ENCODE measurements around the gene CDC42EP1. TPM values are rescaled to one million over a fixed set of nuclear protein-coding genes. Genes with fewer than 3 reads are reported as not detected.
"Not testable (repeated sequence)": the region's sequence is repeated elsewhere in the genome, so short reads cannot be mapped to it uniquely, and the experiment has no call there.

The CDC42EP1 gene
- total RNA-seq, 1 experiment from 2014 or later = 62.5 TPM

GRCh38 chr22:37527952-37528351 is 32.3 kb upstream of the CDC42EP1 start:
- intact Hi-C loops (cut with micrococcal nuclease; ENCODE audit: unreplicated experiment); H3K27me3 ChIP-seq (ENCODE audit: control insufficient read depth, insufficient read depth, low read length); H3K4me3 ChIP-seq (ENCODE audit: low read depth in 2 of 2, low read length in 2 of 2); BruUV-seq (replicated peaks); H3K27ac ChIP-seq (ENCODE audit: low read length); DNase-seq (ENCODE audit: low read depth, low spot score); CTCF ChIA-PET; ATAC-seq; H3K36me3 ChIP-seq (ENCODE audit: control insufficient read depth, insufficient read depth, low read length); H3K9me3 ChIP-seq (ENCODE audit: control insufficient read depth, insufficient read depth, low read depth, low read length); H3K4me1 ChIP-seq (ENCODE audit: control insufficient read depth, insufficient read depth, low read length); in situ Hi-C loops (cut with HindIII; ENCODE audit: low pct_unique_long_range_greater_than_20kb, low sequenced_read_pairs): not testable (repeated sequence)
- POLR2A ChIA-PET = interaction anchor here (0.8 kb wide), 1 partner anchor 1738 kb away, joined by 3 read pairs; no protein-coding TSS in a partner anchor

- Histone ChIP-seq H3K4me1 (ENCODE audit: control insufficient read depth, insufficient read depth, low read length) (peaks cover 13% of the 10 kb centered on the region), H3K9me3 (ENCODE audit: control insufficient read depth, insufficient read depth, low read depth, low read length) (no peaks in the 10 kb centered on the region), H3K4me3 (ENCODE audit: low read depth in 2 of 2, low read length in 2 of 2) (no peak overlapping the region), H3K36me3 (ENCODE audit: control insufficient read depth, insufficient read depth, low read length) (no peaks in the 10 kb centered on the region), H3K27me3 (ENCODE audit: control insufficient read depth, insufficient read depth, low read length) (no peaks in the 10 kb centered on the region), H3K27ac (ENCODE audit: low read length) (no peak overlapping the region)
- TF ChIP-seq, protein P1, sequence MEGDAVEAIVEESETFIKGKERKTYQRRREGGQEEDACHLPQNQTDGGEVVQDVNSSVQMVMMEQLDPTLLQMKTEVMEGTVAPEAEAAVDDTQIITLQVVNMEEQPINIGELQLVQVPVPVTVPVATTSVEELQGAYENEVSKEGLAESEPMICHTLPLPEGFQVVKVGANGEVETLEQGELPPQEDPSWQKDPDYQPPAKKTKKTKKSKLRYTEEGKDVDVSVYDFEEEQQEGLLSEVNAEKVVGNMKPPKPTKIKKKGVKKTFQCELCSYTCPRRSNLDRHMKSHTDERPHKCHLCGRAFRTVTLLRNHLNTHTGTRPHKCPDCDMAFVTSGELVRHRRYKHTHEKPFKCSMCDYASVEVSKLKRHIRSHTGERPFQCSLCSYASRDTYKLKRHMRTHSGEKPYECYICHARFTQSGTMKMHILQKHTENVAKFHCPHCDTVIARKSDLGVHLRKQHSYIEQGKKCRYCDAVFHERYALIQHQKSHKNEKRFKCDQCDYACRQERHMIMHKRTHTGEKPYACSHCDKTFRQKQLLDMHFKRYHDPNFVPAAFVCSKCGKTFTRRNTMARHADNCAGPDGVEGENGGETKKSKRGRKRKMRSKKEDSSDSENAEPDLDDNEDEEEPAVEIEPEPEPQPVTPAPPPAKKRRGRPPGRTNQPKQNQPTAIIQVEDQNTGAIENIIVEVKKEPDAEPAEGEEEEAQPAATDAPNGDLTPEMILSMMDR (IDR thresholded peaks at IDR 0.05) = no peak
- TF ChIP-seq TCF7L2 (IDR thresholded peaks at IDR 0.05; ENCODE audit: low read depth, low read length) = no peak
- DNase-seq (ENCODE audit: low read depth, low spot score) (no peak), ATAC-seq (no peak)
- in situ Hi-C loops (cut with HindIII; ENCODE audit: low pct_unique_long_range_greater_than_20kb, low sequenced_read_pairs) = no loop called here
- intact Hi-C loops (cut with micrococcal nuclease; ENCODE audit: unreplicated experiment) = no loop called here
- no TSS peak for BruUV-seq (replicated peaks)
- CTCF ChIA-PET = no interaction called here
- POLR2A ChIA-PET = no interaction called here
These were observed 30.5 kb upstream of the CDC42EP1 start for GRCh38 chr22:37529652-37530345.

DNA sequence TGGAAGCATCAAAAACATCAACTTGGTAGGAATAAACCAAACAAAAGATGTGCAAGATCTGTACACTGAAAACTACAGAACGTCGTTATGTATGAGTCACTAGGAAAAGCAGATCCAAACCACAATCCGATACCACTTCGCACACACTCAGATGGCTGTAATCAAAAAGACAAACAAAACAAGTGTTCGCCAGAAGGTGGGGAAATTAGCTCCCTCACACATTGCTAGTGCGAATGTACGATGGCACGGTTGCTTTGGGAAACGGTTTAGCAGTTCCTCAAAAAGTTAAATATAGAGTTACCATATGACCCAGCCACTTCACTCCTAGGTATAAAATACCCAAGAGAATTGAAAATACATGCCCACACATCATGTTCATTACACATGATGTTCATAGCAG is 26.3 kb upstream of the CDC42EP1 start:
- Histone ChIP-seq H3K27me3 (ENCODE audit: control insufficient read depth, insufficient read depth, low read length) (no peaks in the 10 kb centered on the region), H3K4me1 (ENCODE audit: control insufficient read depth, insufficient read depth, low read length) (peaks cover 8% of the 10 kb centered on the region), H3K9me3 (ENCODE audit: control insufficient read depth, insufficient read depth, low read depth, low read length) (no peaks in the 10 kb centered on the region), H3K36me3 (ENCODE audit: control insufficient read depth, insufficient read depth, low read length) (no peaks in the 10 kb centered on the region), H3K27ac (ENCODE audit: low read length) (peak overlapping the region; percentile 54), H3K4me3 (ENCODE audit: low read depth in 2 of 2, low read length in 2 of 2) (0 out of 4 replicates have a peak overlapping the region, but pooled peaks of 1 of the 2 experiments have one; percentile 10)
- intact Hi-C loops (cut with micrococcal nuclease; ENCODE audit: unreplicated experiment) = no loop called here
- ChIA-PET POLR2A (no interaction called here), CTCF (no interaction called here)
- no TSS peak for BruUV-seq (replicated peaks)
- in situ Hi-C loops (cut with HindIII; ENCODE audit: low pct_unique_long_range_greater_than_20kb, low sequenced_read_pairs) = no loop called here
- no peak for TF ChIP-seq SIN3A (IDR thresholded peaks at IDR 0.05; ENCODE audit: borderline replicate concordance, insufficient read depth, low read depth, low read length)
- peak; percentile 26; the same call in 1 of the 2 replicates for TF ChIP-seq POLR2AphosphoS5 (IDR thresholded peaks at IDR 0.05; ENCODE audit: low read depth, low read length)
- TF ChIP-seq TCF7L2 (IDR thresholded peaks at IDR 0.05; ENCODE audit: low read depth, low read length) = no peak
- TF ChIP-seq, protein P1 (IDR thresholded peaks at IDR 0.05) = no peak
- TF ChIP-seq REST (IDR thresholded peaks at IDR 0.05; ENCODE audit: insufficient read depth in 1 of 2, low read depth in 2 of 2, low read length in 1 of 2) = no peak
- DNase-seq (ENCODE audit: low read depth, low spot score) (no peak), ATAC-seq (peak; percentile 75; the same call in 1 of the 2 replicates)
